Kidney glomerular epithelial cell (primary cell): ENCODE results near the gene NXN.
A peak's percentile ranks its signal among the peaks of the same experiment; 100 is the strongest.
"Not testable (repeated sequence)": the region's sequence is repeated elsewhere in the genome, so short reads cannot be mapped to it uniquely, and the experiment has no call there.

ENCODE experiments used
- DNase-seq: peaks from one replicate; lab custom pipeline; 2025; lab: John Stamatoyannopoulos, UW

The NXN gene

DNA sequence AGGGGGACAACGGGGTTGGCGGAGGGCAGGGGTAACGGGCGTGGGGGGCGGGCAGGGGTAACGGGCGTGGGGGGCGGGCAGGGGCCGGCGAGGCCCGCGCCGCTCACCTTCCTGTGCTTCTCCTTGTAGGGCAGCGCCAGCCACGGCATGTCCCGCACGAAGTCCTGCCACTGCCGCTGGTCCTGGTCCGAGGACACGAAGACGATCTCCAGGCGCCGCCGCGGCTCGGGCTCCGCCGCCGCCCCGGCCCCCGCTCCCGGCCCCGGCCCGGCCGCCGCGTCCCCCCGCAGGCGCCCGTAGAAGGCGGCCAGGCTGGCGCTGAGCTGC is 401 bp downstream of the NXN start:
- no peak for DNase-seq

DNA sequence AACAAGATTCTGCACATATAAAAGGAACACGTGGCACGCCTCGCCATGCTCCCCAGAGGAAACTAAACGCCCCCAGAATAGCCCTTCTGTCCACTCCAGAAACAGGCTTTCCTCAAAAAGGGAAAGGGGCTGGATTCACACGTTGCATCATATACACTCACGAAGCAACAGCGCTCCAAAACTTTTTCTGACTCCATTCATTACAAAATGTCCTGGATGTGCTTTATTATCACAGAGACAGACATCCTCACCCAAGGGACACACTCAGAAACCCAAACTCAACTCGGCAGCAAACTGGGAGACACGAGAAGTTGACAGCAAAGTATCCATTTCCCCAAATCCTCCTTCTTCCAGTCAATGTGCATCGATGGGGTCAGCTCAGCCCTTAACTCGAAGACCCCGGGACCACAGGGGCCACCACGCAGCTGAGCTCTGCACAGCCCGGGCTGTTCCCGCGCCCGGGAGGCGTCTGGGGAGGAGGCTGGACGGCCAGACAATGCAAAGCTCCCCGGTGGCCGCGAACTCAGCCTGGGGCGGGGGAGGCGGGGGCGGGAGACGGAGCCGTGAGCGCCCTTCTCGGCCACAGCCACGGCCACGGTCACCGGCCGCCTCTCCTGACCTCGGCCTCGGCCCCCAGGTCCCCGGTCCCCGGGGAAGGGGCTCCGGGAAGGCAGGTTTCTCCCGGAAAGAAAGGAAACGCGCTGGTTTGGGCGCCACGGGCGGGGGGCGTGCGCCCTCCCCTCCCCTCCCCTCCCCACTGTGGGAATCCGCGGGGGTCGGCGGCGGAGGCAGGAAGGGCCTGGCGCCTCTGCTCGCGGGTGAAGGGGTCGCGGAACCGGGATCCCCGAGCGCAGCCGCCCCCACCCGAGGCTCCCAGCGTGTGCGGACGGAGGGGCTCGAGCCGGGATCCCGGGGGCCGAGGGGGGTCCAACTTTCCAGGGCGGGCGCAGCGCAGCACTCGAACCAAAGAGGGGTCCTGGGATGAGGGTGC is 1.2 kb downstream of the NXN start:
- DNase-seq: peak; percentile 33

DNA sequence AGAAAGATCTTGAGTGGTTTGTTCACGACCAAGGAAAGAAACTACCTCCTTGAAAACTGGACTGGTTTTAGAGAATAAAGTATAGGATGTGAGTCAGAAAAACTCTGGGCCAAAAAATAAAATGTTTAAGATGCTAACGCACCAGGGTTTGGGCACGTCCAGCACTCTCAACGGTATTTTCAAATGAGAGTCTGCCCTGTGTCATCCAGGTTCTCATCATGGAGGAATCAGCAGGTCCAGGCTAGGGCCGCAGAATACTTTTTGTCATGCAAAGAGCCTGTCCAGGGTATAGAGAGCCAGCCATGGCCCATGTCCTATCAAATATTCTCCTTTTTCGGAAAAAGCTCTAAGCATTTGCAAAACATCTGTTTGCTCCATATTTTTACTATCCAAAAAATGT is 2.4 kb downstream of the NXN start:
- no peak for DNase-seq

DNA sequence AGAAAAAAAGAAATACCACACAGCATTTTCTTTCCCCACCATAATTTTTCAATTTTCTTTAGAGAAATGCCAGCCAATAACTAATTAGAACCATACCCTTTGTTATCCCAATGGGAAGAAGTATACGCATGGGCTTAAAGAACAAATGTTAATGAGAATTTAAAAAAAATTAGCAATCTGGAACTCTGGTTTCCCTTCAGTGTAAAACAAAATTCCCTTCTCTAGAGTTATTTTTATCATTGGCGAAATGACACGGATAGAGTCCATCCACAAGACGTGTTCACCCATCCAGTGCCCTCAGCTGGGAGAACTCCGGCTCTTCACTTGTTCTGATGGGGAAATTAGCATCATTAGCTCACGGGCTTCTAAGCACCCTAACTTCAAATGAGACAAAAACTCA is 3.3 kb downstream of the NXN start:
- DNase-seq: no peak

DNA sequence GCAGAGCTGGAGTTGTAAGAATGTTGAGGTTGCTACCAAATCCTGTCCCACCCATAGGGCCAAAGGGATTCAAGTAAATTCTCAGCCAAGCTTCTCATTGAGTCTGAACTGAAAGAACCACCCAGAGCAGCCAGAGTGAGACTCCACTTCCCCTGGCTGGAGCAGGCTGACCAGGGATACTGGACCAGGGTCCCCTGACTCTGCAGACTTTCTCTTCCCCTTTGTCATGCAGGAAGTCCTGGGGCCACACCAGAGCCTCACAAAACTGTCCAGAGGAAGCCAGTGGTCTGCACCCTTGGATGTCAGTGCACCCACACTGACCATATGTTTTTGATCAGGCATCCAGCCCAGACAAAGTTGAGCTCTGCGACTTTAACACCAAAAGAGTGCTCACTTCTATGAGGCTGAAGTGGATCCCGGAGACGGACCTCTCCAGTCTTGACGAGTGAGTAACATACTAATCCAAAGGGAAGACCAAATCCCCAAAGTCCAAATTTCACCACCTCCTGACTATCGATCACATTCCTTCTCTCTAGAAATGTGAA is 4.1 kb downstream of the NXN start:
- DNase-seq: no peak

DNA sequence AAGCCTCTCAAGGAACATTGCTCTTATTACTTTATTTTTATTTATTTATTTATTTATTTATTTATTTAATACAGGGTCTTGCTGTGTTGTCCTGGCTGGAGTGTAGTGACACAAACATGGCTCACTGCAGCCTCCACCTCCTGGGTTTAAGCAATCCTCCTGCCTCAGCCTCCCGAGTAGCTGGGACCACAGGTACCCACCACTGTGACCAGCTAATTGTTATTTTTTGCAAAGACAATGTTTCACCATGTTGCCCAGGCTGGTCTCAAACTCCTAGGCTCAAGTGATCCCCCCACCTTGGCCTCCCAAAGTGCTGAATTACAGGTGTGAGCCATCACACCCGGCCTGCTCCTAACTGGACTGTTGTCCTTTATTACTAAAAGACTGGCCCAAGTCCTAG is 4.8 kb downstream of the NXN start:
- not testable (repeated sequence) for DNase-seq

DNA sequence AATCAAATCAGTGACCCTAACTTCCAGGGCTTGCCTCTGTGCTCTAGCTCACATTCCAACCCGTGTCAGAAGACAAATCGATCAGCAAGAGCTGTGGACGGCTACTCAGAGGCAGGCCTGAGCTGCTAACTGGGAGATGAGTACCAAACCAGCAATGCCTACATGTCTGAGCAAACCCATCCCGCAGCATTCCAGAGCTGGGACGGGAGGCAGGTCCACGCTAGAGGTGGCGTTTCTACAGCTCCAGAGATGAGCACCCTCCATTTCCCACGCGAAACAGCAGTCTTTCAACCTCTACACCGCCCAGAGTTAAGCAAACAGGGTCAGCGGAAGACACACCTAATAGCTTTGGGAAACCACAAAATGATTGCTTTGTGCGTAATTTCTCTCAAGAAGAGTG is 6.5 kb downstream of the NXN start:
- DNase-seq: peak; percentile 15

DNA sequence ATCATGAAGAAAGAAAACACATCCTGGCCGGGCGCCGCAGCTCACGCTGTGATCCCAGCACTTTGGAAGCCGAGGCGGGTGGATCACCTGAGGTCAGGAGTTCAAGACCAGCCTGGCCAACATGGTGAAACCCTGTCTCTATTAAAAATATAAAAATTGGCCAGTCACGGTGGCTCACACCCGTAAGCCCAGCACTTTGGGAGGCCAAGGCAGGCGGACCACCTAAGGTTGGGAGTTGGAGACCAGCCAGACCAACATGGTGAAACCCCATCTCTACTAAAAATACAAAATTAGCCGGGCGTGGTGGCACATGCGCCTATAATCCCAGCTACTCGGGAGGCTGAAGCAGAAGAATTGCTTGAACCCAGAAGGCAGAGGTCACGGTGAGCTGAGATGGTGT is 7.7 kb downstream of the NXN start:
- not testable (repeated sequence) for DNase-seq

DNA sequence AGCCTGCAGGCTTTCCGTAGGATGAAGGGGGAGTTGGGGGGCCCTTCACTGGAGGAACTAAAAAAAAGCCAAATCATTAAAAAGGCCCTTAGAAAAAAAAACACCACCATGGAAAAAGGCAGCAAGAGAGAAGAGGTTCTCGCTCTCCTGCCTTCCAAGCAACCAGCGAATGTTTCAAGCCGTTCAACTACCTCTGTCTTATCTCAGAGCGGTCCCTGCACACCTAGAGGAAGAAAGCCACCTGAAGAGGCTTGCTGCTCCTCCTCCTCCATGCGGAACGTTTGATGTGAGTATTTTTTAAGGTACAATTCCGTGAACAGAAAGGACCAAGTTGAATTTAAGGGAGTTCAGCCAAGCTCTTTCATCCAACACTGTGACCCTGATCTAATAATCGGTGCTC is 9.2 kb downstream of the NXN start:
- no peak for DNase-seq

DNA sequence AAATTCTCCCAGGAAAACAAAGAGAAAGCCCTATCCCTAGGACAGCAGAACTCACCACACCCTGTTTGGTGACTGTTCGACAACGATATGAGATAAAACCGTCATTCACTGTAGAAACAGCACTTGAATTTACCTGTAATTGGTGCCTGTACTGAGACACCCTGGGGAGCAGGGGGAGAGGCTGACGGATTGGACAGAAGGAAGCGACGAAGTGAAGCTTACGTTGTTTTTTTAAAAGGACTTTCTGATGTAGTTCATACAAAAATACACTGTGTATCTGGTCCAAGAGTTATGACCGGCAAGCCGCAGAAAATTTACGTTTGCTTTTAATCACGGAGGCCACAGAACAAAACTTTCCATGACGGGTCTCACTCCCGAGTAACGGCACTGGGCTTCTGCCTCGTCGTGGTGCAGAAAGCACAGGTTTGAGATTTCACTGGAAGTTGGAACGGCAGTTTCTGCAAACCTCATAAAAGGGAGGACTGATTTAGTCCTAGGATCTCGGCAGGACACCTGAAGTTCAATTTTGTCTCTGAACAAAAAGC is 9.7 kb downstream of the NXN start:
- DNase-seq: peak; percentile 25

DNA sequence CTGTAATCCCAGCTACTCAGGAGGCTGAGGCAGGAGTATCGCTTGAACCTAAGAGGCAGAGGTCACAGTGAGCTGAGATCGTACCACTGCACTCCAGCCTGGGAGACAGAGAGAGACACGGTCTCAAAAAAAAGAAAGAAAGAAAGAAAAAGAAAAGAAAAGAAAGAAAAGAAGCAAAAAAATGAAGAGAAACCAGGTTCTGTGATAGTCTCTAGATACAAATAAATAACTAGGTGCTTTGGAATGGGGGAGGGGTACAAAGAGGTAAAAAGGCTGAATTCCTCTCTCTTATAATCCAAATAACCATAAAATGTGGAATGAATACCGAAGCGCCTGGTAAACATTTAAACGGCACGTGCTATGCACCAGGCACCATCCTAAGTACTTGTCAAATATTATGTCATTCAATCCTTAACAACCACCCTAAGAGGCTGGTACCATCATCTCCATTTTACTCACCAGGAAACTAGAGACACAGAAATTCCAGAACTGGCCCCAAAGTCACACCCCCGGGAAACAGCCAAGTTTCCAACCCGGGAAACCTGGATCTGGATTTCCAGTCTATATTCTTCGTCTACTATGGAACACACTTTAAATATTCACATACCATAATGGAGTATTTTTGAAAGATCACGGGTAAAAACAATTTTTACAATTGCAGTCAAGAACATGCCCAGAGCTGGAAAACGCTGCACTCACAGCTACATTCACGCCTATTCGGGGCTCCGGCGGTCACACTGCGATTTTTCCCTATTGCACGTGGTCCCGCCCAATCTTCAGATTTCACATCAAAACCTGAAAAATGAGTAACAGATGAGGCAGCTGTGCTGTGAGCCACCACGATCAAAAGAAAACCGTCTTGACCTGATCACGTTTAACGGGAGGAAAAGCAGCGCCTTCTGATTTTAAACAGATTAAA is 10.5 kb downstream of the NXN start:
- peak; percentile 21 for DNase-seq

DNA sequence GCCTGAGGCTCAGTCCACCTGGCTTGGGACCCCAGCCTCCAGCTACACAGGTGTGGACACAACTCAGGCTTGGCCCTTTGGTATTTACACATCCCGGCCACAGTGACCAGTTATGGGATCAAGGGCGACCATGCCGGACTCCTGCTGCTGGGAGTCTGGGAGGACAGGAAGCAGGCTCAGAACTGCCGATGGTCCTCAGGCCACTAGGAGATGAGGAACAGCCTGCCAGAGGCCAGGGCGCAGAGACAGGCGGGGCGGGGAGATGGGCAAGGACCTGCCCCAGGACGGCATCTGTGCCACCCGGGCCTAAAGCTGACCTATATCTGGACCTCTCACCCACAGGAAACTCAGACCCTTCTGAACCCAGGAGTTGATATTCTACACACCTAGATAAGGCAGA is 12.5 kb downstream of the NXN start:
- no peak for DNase-seq

DNA sequence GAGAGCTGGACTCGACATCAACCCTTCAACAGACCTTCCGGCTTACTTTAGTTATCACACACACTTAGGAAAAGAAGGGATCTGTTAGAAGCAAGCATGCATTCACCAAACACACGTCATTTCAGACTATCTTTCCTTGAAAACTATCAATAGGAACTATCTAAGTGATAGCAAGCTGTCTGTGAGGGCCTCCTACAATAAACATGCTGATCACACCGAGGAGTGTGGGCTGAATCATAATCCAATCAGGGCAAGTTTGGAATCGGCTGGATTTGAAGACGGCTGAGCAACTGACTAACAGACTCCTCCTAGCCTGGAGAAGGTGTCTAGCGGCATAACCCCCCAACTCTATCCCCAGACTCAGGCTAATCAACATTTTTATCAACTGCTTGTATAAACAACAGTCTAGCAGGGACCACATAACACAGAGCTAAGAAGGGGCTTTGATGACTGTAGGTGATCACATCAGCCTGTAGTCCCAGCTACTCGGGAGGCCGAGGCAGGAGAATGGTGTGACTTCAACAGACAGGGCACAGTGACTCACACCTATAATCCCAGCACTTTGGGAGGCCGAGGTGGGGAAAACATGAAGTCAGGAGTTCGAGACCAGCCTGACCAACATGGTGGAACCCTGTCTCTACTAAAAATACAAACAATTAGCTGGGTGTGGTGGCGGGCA is 14.1 kb downstream of the NXN start:
- DNase-seq: no peak

DNA sequence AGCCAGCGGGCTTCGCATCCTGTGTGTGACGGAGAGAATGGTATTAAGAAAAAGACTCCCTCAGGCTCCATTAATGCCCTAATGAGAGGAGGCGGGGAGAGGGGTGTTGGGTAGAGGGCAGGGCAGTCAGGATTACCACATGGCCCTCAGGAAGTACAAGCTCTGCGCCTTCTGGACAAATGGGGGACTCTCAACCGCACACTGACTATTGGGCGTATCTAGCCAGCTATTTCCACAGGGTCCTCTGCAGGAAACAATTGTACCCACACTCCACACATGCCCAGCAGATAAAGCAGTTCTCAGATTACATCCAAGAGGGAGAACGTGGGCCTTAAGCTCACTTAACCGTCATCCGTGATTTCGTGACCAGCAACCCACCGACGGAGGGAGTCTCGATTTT is 14.7 kb downstream of the NXN start:
- no peak for DNase-seq

DNA sequence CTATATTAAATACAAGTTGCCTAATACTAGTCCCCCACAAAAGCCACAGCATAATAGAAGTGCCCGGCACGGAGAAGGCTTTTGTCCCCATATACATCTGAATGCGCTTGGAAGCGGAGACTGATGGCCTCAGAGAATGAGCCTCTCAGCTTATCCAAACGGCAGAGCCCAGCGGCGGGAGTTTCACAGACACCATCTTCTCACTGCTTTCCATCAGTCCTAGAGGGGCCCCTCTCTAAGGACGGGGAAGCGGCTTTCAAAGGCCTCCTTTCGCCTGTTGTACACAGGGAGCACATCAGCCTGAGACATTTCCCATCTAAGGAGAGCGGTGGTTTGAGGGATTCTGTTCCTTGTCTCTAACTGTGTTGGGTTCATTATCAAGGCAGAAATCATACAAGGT is 16.9 kb downstream of the NXN start:
- DNase-seq: no peak

DNA sequence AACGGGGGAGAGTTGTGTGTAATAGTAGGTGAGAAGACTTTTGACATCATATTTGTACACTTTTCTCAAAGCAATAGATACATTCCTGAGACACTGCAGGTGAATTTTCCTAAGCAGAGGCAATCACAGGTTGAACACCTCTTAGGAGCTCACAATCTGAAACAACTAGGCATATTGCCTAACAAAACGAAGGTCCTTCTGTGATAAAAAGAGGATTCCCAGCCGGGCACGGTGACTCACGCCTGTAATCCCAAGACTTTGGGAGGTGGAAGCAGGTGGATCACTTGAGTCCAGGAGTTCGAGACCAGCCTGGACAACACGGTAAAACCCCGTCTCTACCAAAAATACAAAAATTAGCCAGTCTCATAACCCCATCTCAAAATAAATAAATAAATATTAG is 17.4 kb downstream of the NXN start:
- DNase-seq: no peak

DNA sequence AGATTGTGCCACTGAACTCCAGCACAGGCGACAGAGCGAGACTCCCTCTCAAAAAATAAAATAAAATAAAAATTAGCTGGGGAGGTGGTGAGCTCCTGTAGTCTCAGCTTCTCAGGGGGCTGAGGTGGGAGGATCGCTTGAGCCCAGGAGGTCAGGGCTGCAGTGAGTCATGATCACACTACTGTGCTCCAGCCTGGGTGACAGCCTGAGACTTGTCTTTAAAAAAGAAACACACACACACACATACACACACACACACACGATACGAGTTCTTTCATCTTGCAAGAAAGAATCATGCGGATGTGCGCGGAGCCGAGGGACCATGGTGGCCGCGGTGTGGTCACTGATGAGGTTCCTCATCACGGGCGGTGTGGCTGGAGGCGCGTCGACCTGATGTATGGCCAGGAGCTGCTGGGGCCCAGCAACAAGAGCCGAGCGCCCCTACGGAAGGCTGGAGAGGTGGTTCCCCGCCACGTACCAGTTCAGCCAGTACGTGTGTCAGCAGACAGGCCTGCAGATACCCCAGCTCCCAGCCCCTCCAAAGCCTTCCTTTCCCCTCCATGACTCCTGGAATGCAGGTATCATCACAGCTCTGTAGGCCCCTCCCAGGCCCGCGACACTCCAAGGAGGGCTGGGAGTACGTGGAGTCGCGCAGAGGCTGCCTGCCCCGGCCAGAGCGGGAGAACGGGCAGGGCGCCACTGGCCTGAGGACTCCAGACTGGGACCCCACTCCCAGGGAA is 20.7 kb downstream of the NXN start:
- peak; percentile 19 for DNase-seq

DNA sequence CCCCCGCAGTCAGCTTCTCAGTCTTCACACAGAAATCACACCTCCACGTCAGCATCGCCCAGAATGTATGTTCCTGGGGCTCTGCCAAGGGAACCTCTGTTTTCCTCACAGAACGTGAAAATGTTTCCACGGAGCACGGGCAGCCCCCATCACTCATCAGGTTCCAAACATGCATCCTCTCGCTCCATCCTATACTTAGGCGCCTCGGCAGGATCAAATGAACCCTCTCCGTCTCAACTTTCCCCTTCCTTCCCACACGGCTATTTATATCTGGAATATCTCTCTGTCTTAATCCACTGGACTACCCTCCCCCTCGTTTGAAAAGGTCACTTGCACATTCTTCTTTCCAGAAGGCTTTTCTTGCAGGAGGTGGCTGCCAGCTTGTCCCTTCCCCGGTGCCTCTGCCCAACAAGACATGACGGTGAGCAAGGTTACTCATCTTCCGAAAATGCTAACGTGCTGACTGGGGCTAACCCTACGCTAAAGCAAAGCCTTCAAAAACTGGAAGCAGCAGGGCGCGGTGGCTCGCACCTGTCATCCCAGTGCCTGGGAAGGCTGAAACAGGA is 21.6 kb downstream of the NXN start:
- DNase-seq: no peak

DNA sequence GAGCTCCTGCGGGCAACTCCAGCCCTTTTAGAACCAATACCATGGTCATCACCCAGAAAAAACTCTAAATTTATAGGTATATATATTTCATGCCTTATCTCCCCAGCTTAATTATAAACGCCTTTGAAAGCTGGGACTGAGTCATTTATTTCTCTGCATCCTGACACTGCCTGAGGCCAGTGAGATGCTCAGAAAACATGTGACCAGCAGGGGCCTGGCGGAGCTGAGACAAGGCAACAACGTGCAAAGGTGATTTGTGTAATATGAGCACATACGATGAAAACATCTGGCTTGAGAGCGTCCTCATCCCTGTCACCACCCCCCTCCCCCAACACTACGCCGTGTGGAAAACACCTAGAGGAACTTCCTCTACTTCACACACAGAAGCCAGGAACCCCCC is 22.7 kb downstream of the NXN start:
- no peak for DNase-seq

DNA sequence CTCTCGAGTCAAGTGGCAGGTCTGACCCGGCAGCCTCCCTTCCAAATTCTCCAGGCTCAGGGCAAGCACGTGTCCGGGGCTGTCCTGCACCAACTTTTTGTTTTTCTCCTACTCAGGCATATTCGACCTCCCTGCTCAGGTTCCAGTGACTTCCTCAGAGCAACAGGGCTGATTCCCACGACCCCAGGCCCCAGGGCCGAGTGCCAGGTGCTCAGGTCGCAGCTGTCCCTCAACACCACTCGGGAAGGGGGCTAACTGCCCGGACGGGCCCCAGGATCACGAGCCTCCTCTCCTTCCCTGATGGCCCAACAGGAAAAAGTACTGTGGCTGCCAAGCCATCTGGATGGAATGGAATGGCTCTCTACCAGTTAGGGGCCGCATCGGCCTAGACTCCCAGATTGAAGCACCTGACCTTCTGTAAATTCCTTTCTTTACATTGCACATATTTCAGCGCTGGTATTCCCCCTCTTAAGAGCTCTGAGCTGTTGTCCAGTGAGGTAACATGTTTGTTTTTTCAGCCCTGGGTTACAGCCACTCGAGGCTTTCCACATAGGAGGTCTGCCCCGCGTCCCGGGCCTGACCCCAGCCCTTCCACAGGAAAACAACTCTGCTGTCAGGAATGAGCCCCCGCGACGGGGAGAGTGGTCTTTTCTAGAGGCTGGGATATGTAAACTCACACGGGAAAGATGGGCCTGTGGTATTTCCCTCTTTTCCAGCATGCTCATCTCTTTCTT is 25.0 kb downstream of the NXN start:
- peak; percentile 79 for DNase-seq
